Activated T-cell treated with anti-CD3 and anti-CD28 coated beads, Interleukin-2, amount 50 U/mL, for 72 hours (primary cell): ENCODE data around the gene STEAP1B. TPM values are rescaled to one million over a fixed set of nuclear protein-coding genes. Genes with fewer than 3 reads are reported as not detected.

Experiments used
- ATAC-seq, 2 donors: fragments of 150-1000 bp; cut with Tn5 transposase; replicated peaks in 1 of 2; 2 replicates each; pipeline ENCODE4 v1.10.0; 2021; ENCODE audit warnings: moderate library complexity in 2 of 2, mild to moderate bottlenecking in 1 of 2
- DNase-seq, 2 donors: peaks; one replicate each; pipeline ENCODE4 v3.0.0; 2021 to 2022; ENCODE audit warnings: mixed read lengths in 1 of 2
- H3K27ac Mint-ChIP-seq: one replicate; pipeline ENCODE4 v1.8.0; 2022; ENCODE audit warnings: mild to moderate bottlenecking, moderate library complexity, mixed read lengths
- H3K27me3 Mint-ChIP-seq: one replicate; pipeline ENCODE4 v1.8.0; 2022; ENCODE audit warnings: low read depth, mixed read lengths
- H3K36me3 Mint-ChIP-seq, 2 donors: one replicate each; pipeline ENCODE4 v1.8.0; 2022; ENCODE audit warnings: mixed read lengths in 2 of 2, mild to moderate bottlenecking in 1 of 2; ENCODE audit not compliant: insufficient read depth in 2 of 2
- H3K4me1 Mint-ChIP-seq: one replicate; pipeline ENCODE4 v1.8.0; 2022; ENCODE audit warnings: low read depth, mixed read lengths
- H3K4me3 Mint-ChIP-seq, 2 donors: one replicate each; pipeline ENCODE4 v1.8.0; 2022; ENCODE audit warnings: mild to moderate bottlenecking in 2 of 2, mixed read lengths in 2 of 2, moderate library complexity in 2 of 2
- H3K9me3 Mint-ChIP-seq, 2 donors: one replicate each; pipeline ENCODE4 v1.8.0; 2022; ENCODE audit warnings: mixed read lengths in 2 of 2
- total RNA-seq, 2 donors: library from RNA; stranded (reverse); gene quantifications; one replicate each; pipeline ENCODE4 v1.2.3, GENCODE V29; 2022

The STEAP1B gene
- total RNA-seq, 2 donors from 2014 or later, result 0.39 TPM; not detected in 1

DNA sequence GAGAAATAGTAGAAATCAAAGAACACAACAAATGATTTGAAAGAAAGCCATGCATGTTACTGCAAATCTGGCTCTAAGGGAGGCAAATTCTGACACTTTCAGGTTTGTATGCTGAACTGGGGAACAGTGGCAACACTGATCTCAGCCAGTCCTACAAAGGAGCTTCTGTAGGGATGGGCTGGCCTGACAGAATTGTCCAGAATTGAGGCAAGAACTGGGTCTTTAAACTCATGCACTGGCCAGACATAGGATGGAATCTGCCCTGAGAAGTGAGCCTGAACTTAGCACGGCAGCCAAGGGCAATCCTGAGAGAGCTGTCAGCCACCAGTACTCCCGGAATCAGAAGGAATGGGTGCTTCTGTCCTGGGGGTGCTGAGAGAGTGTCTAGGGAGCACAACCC lies 72.1 kb downstream of the STEAP1B start:
- H3K36me3 Mint-ChIP-seq, result no peaks in the 10 kb centered on the region
- DNase-seq (no peak), ATAC-seq (no peak)
- no peaks in the 10 kb centered on the region for H3K27me3 Mint-ChIP-seq
- no peaks in the 10 kb centered on the region for H3K4me1 Mint-ChIP-seq
- H3K27ac Mint-ChIP-seq, result no peak overlapping the region
- H3K4me3 Mint-ChIP-seq, result no peak overlapping the region
- H3K9me3 Mint-ChIP-seq, result no peaks in the 10 kb centered on the region

DNA sequence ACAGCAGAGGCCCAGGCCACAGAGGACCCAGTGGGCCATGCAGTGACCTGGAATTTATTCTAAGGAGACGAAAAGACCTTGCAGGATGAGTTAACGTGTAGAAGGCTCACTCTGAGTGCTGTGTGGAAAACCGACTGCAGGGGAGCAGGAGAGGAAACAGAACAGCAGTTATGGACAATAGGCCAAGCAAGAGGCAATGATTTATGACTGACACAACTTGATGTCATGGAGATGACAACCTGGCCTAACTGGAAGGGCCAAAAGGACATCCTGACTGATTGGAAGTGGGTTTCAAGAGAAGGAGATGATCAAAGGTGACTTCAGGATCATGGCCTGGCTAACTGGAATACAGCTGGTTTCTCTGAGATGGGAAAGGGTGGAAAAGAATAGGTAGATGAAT lies 72.9 kb downstream of the STEAP1B start:
- H3K27ac Mint-ChIP-seq, result no peak overlapping the region

DNA sequence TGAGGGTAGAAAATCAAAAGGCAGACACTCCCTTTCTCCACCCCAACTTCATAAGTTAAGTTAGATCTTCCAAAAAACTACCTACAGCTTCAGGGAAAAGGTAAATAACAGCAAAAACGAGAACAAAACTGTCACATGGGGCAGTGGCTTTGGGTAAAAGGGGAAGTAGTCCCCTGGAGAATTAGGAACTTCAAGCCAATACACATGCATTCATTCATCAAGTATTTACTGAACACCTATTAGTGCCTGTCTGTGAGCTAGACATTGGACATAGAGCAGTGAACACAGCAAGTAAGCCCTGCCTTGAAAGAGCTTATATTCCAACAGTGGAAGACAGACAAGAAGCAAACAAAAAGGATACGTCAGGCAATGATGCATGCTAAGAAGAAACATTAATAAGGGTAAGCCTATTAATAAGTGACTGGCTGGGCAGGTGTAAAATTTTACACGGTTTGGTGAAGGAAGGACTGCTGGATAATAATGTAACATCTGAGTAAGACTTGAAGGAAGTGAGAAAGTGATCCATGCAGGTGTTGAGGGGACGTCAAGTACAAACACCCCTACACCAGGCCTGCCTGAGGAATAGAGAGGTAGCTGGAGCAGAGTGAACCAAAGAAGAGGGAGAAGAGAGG lies 73.4 kb downstream of the STEAP1B start:
- Mint-ChIP-seq H3K27me3 (no peaks in the 10 kb centered on the region), H3K4me1 (no peaks in the 10 kb centered on the region), H3K9me3 (no peaks in the 10 kb centered on the region), H3K4me3 (no peak overlapping the region), H3K36me3 (no peaks in the 10 kb centered on the region), H3K27ac (no peak overlapping the region)
- ATAC-seq, result no peak
- DNase-seq, result no peak

More for the DNA sequence above, 72.9 kb downstream of the STEAP1B start:
- ATAC-seq, result no peak
- no peak overlapping the region for H3K4me3 Mint-ChIP-seq
- no peaks in the 10 kb centered on the region for H3K27me3 Mint-ChIP-seq
- DNase-seq, result no peak
- no peaks in the 10 kb centered on the region for H3K36me3 Mint-ChIP-seq
- no peaks in the 10 kb centered on the region for H3K9me3 Mint-ChIP-seq
- H3K4me1 Mint-ChIP-seq, result no peaks in the 10 kb centered on the region

DNA sequence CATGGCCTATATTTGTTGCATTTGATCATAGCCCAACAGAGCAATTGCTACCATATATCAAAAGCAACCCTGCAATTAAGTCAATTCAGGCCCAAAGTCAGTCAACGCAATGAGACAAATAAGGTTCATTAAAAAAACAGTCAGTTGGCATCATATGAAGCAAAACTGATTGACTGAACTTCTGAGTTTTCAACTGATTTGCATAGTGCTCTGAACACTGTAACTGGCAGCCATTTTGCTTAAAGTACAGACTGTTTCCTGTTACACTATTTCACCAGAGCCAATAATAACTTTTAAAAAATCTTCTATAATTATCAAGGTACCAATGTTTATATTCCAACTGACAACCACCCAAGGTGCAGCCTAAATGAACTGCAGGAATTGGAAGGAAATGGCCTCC lies 74.6 kb downstream of the STEAP1B start:
- Mint-ChIP-seq H3K27me3 (no peaks in the 10 kb centered on the region), H3K4me3 (no peak overlapping the region), H3K4me1 (no peaks in the 10 kb centered on the region), H3K36me3 (no peaks in the 10 kb centered on the region), H3K27ac (no peak overlapping the region), H3K9me3 (no peaks in the 10 kb centered on the region)
- ATAC-seq (no peak), DNase-seq (no peak)

DNA sequence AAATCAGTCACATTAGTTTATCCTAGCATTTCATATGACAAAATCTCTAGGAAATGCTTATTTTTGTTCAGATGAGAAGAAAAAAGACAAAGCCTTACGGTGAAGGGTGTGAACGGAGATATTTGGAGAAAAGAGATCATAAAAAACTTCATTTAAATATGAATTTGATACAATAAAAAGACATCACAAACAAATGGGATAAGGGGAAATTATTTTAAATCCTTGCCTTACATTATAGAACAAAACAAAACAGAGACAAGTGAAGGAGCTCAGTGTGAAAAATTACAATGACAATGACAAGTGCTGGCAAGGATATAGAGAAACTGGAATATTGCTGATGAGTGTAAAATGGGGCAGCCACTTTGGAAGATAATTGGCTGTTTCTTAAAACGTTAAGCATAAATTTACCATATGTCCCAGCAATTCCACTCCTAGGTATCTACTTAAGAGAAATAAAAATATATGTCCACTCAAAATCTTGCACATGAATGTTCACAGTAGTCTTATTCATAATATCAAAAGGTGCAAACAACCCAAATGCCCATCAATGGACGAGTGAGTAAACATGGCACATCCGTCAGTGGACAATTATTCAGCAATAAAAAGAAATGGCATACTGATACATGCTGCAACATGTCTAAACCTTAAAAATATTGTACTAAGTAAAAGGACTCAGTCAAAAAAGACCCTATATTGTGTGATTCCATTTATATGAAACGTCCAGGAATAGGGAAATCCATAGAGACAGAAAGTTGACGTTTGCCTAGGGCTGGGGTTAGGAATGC lies 77.0 kb downstream of the STEAP1B start:
- no peak overlapping the region for H3K27ac Mint-ChIP-seq
- H3K4me3 Mint-ChIP-seq, result no peak overlapping the region
- DNase-seq (no peak), ATAC-seq (no peak)
- H3K4me1 Mint-ChIP-seq, result no peaks in the 10 kb centered on the region
- no peaks in the 10 kb centered on the region for H3K9me3 Mint-ChIP-seq
- no peaks in the 10 kb centered on the region for H3K27me3 Mint-ChIP-seq
- H3K36me3 Mint-ChIP-seq, result no peaks in the 10 kb centered on the region

DNA sequence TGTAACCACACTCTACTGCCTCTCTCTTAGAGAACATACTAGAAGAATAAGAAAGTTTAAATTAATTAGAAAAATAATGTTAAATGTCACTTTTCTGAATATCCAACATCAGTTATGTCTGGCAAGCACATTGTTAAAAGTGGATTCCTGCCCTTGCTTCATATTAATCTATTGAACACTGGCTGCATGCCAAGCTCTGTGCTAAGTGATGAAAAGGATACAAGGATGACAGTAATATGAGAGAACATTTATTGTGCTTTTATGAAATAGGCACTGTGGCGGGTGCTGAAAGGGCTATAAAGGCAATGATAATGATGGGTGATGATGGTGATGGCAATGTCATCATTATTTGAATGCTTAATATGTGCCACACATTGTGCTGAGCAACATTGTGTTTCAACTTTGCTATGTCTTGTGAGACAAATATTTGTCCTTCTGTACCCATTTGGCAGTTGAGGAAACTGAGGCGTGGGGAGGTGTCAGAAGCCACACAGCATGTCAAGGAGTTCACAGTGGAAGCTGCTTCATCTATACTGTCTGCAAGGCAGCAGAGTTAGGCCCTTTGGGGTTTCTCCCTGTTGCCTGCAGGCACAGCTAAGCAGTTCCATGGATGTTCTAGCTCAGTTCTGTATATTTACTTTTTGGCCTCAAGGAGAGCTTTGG lies 78.9 kb downstream of the STEAP1B start:
- Mint-ChIP-seq H3K27ac (no peak overlapping the region), H3K36me3 (no peaks in the 10 kb centered on the region), H3K27me3 (no peaks in the 10 kb centered on the region), H3K9me3 (no peaks in the 10 kb centered on the region), H3K4me3 (no peak overlapping the region), H3K4me1 (no peaks in the 10 kb centered on the region)
- DNase-seq, result no peak
- no peak for ATAC-seq

DNA sequence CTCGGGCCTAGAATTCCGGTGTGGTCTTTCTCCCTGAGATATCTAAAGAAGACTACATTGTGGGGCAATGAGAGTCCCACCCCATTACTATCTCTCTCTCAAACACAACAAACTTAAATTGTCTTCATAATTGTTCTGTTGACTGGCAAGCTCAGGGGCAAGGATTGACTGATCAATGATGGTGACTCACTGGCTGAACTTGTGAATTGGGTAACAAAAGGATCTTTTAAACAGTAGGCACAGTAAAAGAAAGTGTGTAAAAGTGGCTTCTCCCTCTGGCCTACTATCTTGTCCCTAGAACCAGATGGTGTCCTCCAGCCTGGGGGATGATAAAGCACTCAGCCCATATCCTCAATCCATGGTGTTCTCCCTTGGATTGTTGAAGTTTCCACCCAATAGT lies 80.0 kb downstream of the STEAP1B start:
- H3K9me3 Mint-ChIP-seq, result no peaks in the 10 kb centered on the region
- H3K4me3 Mint-ChIP-seq, result no peak overlapping the region
- ATAC-seq (no peak), DNase-seq (no peak)
- no peaks in the 10 kb centered on the region for H3K36me3 Mint-ChIP-seq
- H3K27ac Mint-ChIP-seq, result no peak overlapping the region
- no peaks in the 10 kb centered on the region for H3K4me1 Mint-ChIP-seq
- no peaks in the 10 kb centered on the region for H3K27me3 Mint-ChIP-seq

DNA sequence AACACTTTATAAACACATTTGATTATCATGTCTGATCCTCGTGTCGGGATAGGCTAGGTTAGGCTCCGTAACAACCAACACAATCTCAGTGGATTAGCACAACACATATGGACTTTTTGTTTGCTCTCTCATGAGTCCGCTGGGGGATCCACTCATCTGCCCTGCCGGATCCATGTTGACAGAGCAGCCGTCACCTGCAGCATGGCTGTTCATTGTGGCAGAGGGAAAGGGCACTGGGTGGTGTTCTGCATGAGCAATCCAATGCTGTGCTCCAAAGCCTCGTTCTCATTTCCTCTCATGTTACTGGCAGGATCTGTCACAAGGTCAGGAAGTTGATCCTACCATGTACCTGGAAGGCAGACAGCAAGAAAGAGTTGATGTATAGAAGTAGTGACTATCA lies 80.5 kb downstream of the STEAP1B start:
- H3K9me3 Mint-ChIP-seq, result no peaks in the 10 kb centered on the region
- no peak for ATAC-seq
- no peak overlapping the region for H3K27ac Mint-ChIP-seq
- DNase-seq, result no peak
- no peaks in the 10 kb centered on the region for H3K36me3 Mint-ChIP-seq
- no peak overlapping the region for H3K4me3 Mint-ChIP-seq
- no peaks in the 10 kb centered on the region for H3K4me1 Mint-ChIP-seq
- no peaks in the 10 kb centered on the region for H3K27me3 Mint-ChIP-seq

DNA sequence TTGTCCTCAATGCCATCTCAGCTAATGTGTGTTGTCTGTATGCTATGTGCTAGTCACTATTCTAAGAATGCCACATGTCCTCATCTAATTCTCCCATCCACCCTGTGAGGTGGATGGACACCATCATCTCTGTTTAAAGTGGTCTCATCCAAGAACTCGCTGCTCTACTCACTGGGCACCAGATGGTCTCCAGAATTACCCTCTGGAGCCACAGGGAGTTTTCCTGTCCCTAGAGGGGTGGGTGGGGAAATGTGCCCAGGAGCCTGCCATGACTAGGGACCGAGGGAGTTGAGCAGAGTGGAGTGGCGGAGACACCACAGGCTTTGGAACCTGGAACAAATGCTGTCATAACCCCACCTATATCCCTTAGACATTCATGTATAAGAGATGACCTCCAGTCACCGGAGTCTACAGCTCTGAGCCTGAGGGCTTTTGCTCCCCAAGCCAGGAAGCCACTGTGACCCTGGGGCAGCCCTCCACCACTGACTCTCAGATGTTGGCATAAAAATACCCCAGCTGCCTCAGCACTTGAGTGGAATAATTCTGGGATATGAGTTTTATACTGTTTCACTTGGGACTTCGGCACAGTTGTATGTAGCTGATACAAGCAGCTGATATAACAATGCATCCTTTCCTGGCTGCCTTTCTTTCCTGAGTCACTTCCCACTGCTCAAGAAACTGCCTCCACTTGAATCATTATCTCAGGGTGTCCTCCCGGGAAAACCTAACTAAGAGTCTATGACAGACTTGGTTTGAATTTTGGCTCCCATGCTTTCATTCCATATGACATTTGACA lies 81.5 kb downstream of the STEAP1B start:
- Mint-ChIP-seq H3K36me3 (no peaks in the 10 kb centered on the region), H3K4me1 (no peaks in the 10 kb centered on the region), H3K9me3 (no peaks in the 10 kb centered on the region), H3K4me3 (no peak overlapping the region), H3K27ac (no peak overlapping the region), H3K27me3 (no peaks in the 10 kb centered on the region)
- ATAC-seq (no peak), DNase-seq (no peak)

DNA sequence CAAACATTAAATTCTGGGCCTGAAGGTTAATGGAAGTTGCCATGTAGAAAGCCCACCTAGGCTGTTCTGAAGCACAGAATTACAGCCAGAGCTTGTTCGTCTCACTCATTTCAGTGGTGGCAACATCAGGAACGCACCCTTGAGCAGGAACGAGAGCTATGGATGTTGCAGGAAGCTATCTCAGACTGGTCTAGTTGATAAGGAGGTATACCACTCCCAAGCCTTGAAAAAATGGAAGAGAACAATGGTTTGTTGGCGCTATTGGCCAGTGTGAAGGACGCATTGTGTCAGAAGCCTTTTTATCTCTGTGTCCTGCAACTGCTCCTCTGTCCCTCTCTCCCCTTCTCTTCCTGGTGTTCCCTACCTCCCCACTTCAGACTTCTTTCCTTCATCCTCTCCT lies 82.1 kb downstream of the STEAP1B start:
- Mint-ChIP-seq H3K36me3 (no peaks in the 10 kb centered on the region), H3K27ac (no peak overlapping the region), H3K9me3 (no peaks in the 10 kb centered on the region), H3K4me1 (no peaks in the 10 kb centered on the region), H3K4me3 (no peak overlapping the region), H3K27me3 (no peaks in the 10 kb centered on the region)
- DNase-seq (no peak), ATAC-seq (no peak)

DNA sequence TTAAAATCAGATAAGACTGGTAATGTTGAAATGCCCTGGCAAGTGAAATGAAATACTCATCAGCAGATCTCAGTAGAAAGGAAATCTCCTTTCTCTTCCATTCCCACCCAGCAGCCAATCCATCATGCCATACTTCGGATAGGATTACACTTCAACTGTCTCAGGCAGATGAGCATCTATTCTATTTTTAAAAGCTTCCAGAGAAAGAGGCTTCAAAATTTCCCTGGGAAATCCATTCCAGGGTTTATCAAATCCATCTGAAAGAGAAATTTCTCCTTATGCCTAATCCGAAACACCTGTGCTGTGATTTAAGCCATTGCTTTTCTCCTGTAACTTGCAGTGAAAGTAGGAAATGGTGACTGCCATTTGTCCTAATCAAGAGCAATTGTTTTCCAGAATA lies 82.6 kb downstream of the STEAP1B start:
- Mint-ChIP-seq H3K36me3 (no peaks in the 10 kb centered on the region), H3K4me1 (no peaks in the 10 kb centered on the region), H3K27me3 (no peaks in the 10 kb centered on the region), H3K9me3 (no peaks in the 10 kb centered on the region), H3K4me3 (no peak overlapping the region), H3K27ac (no peak overlapping the region)
- DNase-seq (no peak), ATAC-seq (no peak)

DNA sequence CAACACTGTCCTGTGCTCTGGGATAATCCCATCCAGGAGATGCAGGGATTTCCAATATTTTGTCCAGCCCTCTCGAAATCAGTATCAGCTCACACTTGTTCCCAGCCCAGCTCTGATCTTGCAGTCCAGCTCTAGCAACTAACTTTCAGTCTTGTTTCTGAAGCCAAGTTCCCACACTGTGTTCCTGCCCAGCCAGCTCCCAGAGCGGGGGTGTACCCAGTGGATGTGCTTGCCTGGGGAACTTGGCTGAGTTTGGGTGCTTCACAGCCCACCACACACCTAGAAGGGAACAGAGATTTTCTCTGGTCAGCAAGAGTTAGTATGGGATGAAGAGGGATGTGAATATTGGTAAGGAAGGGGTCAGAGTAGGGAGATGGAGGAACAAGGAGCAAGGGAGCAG lies 85.6 kb downstream of the STEAP1B start:
- Mint-ChIP-seq H3K9me3 (no peaks in the 10 kb centered on the region), H3K27ac (no peak overlapping the region), H3K4me1 (no peaks in the 10 kb centered on the region), H3K4me3 (no peak overlapping the region), H3K36me3 (no peaks in the 10 kb centered on the region), H3K27me3 (no peaks in the 10 kb centered on the region)
- DNase-seq (no peak), ATAC-seq (no peak)

DNA sequence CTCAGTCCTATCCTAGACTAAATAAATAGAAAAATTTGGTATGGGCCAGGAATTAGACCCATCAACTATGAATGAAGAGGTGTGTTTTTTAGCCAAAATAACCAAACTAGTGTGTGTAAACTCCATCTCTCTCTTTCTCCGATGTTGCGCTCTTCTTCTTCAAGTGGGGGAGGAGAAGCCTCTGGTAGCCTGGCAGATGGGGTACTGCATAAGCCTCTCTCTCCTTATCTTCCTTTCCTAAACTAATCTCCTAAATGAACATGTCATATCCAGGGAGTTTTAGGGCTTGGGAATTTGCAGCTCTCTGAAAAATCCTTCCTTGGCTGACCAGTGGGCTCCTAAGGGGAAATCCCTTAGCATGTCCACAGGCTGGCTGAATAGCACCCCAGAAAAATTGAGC lies 86.8 kb downstream of the STEAP1B start:
- no peak overlapping the region for H3K27ac Mint-ChIP-seq

More for the DNA sequence above, 86.8 kb downstream of the STEAP1B start:
- no peak for DNase-seq
- ATAC-seq, result no peak
- H3K4me3 Mint-ChIP-seq, result no peak overlapping the region
- H3K27me3 Mint-ChIP-seq, result no peaks in the 10 kb centered on the region
- H3K9me3 Mint-ChIP-seq, result no peaks in the 10 kb centered on the region
- H3K4me1 Mint-ChIP-seq, result no peaks in the 10 kb centered on the region
- H3K36me3 Mint-ChIP-seq, result no peaks in the 10 kb centered on the region
